T-helper 1 cell (primary cell): ENCODE measurements around the gene BMPER.

Experiments used
- DNase-seq, 5 donors: peaks; one replicate each; pipeline ENCODE4 v3.0.0-alpha.2; 2012 to 2020

BMPER gene

DNA sequence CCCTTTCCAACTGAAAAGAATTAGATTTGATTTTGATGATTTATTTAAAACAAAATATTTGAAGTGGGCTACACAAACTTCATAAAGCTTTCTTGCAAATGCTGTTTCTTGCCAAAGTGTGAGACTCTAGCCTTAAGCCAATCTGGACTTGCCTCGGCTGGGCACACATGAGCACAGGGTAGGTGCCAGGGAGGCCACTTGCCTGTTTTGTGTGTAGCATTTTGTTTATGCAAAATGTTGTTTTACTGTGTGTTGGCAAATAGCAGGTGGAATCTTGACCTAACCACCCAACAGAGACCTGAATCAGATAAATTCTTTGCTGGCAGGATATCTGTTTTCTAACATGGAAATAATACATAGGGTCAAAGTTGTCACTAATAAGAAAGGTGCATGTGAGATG lies 161.1 kb downstream of the BMPER start:
- DNase-seq, result no peak

- no peak for DNase-seq
Measured at GRCh38 chr7:34067005-34067778, 161.9 kb downstream of the BMPER start.

- no peak for DNase-seq
Measured at GRCh38 chr7:34069676-34070075, 164.3 kb downstream of the BMPER start.

DNA sequence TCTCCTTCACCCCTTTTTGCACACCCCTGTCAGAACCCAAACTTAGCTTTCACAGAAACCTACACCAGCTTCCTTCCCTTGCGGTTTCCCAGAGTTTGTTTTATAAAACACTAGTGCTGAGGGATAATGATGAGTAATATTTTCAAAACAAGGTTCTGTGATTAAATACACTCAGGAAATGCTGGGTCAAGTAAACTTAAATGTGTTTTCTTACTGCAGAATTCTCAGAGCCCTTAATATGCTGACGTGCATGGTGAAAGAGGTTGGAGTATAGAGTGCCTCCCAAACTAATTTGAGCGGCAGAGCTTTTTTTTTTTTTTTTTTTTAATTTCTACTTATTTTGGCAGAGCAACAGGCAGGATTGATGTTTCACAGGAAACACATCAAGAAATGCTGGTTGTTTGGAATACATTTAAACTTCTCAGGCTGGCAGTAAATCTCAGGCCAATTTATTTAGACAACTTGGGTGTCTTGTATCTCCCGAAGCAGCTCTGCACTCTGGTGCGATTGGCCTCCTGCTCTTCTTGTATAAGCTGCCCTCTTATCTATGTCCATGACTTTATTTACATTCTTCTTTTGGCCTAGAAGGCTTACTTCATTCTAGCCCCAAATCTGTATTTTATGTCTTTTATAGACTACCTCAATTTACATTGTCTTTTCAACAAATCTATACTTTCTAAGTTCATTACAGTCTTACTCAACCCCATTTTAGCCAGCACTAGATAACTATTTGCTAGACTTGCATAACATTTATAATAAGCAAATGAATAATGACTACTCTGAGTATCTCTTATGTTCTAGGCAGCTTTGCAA lies 165.4 kb downstream of the BMPER start:
- DNase-seq, result no peak

- no peak for DNase-seq
Measured at GRCh38 chr7:34073676-34074075, 168.3 kb downstream of the BMPER start.

DNA sequence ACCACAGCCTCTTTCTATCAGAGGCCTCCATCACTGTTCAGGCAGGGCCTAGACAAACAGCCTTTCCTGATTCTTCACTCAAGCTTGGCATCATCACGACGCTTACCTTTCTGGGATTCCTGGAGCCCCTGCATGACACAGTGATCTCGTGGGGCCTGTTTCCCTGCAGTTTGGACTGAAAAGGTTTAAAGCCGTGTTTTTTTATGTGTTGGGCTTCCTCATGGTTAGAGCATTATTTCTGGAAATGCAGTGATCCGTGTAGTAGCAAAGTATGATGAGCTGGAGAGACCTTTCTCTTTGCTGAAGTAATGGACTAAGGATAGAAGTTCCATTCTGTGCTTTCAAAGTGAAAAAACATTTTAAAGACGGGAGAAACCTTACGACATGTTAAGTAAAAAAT lies 169.1 kb downstream of the BMPER start:
- DNase-seq, result no peak

- DNase-seq, result no peak
Measured at GRCh38 chr7:34075523-34076370, 170.4 kb downstream of the BMPER start.

DNA sequence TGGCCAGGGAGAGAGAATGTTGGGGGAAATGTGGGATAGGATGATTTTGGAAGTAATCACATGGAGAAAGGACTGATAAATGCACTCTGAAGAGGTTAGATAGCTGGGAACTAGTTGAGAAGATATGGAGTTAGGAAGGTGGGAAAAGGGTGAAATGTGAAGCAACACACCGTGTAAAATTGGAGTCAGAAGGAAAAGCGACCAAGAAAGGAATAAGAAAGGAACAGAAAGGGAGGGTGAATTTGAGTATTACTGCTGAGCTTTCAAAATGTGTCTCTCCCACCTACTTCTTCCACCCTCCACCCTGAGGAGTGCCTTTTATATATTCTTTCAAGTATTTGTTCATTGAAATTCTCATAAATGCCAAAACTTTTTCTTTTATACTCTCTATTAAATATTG lies 171.8 kb downstream of the BMPER start:
- no peak for DNase-seq

DNA sequence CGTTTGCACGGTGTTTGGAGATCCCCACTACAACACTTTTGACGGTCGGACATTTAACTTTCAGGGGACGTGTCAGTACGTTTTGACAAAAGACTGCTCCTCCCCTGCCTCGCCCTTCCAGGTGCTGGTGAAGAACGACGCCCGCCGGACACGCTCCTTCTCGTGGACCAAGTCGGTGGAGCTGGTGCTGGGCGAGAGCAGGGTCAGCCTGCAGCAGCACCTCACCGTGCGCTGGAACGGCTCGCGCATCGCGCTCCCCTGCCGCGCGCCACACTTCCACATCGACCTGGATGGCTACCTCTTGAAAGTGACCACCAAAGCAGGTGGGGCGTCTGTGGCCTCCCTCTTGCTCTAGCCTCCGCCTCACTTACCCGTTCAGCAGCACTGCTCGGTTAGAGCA lies 173.5 kb downstream of the BMPER start:
- no peak for DNase-seq

- no peak for DNase-seq
Measured at GRCh38 chr7:34080513-34080912, 175.2 kb downstream of the BMPER start.

- DNase-seq, result no peak
Measured at GRCh38 chr7:34081935-34082334, 176.6 kb downstream of the BMPER start.

GRCh38 chr7:34083440-34083839 lies 178.1 kb downstream of the BMPER start:
- DNase-seq, result no peak

DNA sequence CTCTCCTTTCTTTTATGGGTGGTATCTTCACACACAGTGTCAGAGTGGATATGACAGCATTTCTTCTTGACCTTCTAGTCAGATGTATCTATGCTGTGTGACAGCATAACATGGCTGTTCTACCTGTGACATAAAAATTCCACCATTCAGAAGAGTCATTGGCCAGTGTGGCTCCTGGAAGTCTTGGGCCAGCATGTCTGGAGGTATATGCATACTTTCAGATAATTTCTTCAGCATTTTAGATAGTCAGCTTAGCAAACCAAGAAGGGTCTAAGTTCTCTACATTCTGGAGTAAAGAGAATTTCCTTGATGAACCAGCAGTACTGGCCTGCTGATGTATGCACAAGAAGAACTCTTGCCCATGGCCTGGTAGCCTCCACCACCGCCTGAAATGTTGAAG lies 179.3 kb downstream of the BMPER start:
- DNase-seq, result no peak

DNA sequence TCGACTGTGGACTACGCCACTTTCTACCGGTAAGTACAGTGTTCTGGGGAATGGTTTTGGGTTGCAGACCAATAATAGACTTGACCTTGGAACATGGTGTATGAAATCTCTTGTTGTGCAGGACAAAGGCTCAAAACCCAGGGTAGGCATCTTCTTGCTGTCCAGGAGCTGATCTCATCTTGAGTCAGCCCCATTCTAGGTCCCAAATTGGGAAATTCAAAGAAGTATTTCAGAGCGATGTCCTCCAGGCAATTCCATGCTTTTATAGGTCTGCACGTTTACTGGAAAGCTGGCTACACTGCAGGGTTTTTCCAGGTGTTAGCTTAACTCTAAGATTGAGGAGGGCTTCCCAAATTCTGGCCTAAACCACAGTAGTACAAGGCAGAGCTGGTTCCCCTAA lies 180.7 kb downstream of the BMPER start:
- no peak for DNase-seq

GRCh38 chr7:34086981-34087380 lies 181.6 kb downstream of the BMPER start:
- DNase-seq, result no peak

DNA sequence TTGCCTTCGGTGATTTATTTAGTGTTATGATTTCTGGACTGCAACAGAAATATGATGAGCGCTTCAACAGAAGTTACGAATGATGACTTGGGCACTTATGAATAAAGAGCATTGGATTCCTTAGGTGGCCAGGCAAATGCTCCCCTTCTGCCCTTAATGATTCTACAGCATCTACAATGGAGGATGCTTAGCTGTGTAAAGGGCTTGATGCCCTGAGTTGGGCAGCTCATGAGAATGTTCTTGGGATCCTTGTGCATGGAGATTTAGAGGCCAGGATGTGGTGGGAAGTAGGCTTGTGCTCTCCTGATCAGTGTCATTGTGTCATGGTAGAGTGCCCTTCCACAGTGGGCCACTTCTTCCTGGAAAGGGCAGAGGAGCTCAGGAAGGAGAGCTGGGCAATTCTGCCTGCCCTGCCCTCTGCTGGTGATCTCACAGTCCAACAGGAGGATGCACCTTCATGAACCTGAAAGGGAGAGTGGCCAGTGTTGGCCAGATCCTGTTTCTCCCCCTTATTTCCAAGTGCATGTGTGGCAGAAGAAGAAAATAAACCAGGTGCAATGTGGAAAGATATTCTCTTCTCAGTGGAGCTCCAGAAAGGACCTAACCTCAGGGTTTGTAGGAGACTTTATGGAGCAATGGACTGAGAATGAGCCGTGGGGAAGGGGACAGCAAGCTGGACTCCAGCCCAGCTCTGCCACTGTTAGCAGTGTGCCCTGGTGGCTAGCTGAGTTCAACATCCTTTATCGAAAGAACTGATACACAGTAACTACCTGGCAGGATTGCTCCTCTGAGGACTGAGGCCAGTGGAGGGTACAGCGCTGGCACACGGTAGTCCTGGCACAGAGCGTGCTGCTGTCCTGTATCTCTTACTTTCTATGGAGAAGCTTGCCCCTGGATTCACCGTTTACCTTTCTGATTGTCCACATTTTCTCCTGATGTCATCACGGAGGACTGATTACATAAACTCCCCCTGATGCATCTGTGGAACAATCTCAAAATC lies 182.9 kb downstream of the BMPER start:
- DNase-seq, result no peak

- no peak for DNase-seq
Measured at GRCh38 chr7:34090816-34091215, 185.5 kb downstream of the BMPER start.

GRCh38 chr7:34091321-34091917 lies 186.1 kb downstream of the BMPER start:
- DNase-seq, result no peak

DNA sequence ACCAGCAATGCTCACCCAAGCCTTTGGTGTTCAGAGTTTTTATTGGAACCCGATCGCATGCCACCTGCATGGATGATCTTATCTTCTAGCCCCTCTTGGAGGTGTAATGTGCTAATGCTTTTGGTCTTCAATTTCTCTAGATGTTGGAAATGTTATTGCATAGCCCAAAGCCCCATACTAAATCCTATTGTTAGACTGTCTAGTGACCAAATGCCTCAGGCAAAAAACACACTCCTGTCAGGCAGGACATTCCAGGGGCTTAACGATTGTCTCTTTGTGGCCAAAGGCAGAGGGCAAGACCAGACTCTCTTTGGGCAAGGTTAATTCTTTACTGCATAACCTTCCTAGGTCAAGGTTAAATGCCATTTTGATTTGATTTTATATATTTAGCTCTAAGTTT lies 187.9 kb downstream of the BMPER start:
- no peak for DNase-seq

- DNase-seq, result no peak
Measured at GRCh38 chr7:34096198-34096651, 190.9 kb downstream of the BMPER start.

DNA sequence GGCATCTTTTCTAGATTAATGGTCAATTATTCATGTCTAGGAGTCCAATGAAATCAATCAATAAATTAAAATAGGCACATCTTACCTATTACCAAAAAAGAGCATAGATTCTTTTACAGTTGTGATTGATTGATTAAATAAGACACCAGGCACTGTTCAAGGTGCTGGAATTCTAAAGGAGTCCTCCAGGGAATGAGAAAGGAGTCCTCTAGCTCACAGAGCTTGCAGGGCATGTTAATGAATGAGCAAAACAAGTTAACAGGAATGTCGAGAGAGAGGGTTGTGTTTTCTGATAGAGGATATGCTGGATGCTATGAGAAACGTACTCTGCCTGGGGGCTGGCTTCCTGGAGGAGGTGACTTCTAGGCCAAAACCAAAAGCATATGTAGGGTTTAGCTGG lies 191.4 kb downstream of the BMPER start:
- DNase-seq, result no peak

GRCh38 chr7:34100661-34101060 lies 195.3 kb downstream of the BMPER start:
- DNase-seq, result no peak
